Measurements from ENCODE around the gene CDKN2AIPNL.

DNA sequence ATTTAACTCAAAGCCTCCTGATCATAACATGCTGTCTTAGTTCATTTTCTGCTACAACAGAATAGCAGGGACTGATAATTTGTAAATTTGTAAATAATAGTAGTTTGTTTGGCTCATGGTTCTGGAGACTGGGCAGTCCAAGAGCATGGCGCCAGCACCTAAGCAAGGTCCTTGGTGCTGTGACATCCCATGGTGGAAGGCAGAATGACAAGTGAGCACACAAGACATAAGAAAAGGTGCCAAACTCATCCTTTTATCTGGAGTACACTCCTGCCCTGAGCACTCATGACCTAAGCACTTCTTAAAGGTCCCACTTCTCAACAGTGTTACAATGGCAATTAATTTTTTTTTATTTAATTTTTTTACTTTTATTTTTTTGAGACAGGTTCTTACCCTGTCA is 24.2 kb downstream of the CDKN2AIPNL start:
- TF ChIP-seq, protein P1, sequence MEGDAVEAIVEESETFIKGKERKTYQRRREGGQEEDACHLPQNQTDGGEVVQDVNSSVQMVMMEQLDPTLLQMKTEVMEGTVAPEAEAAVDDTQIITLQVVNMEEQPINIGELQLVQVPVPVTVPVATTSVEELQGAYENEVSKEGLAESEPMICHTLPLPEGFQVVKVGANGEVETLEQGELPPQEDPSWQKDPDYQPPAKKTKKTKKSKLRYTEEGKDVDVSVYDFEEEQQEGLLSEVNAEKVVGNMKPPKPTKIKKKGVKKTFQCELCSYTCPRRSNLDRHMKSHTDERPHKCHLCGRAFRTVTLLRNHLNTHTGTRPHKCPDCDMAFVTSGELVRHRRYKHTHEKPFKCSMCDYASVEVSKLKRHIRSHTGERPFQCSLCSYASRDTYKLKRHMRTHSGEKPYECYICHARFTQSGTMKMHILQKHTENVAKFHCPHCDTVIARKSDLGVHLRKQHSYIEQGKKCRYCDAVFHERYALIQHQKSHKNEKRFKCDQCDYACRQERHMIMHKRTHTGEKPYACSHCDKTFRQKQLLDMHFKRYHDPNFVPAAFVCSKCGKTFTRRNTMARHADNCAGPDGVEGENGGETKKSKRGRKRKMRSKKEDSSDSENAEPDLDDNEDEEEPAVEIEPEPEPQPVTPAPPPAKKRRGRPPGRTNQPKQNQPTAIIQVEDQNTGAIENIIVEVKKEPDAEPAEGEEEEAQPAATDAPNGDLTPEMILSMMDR (IDR thresholded peaks at IDR 0.05) = no peak
- TF ChIP-seq POLR2A (IDR thresholded peaks at IDR 0.05) = no peak
